ENCODE results near the gene PDGFRB. TPM values are rescaled to one million over a fixed set of nuclear protein-coding genes. Genes with fewer than 3 reads are reported as not detected.

The PDGFRB gene
- total RNA-seq, 2 experiments from 2014 or later: 0.23 to 3.0 TPM

DNA sequence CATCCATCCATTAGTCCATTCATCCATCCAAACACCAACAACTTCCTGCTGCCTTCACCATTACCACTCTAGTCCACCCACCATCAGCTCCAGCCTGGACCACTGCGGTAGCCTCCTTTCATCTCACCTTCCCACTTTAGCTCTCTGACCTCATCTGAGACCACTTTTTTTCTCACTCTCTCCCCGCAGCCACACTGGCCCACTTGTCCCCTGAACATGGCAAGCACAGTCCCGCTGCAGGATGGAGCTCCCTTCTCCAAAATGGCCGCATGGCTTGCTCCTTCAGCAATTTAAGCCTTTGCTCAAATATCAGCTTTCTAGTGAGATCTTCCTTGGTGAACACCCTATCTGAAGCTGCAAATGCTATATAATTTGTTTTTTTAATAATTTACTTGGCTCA, 80.4 kb downstream of the PDGFRB start:
- Histone ChIP-seq H3K27ac (ENCODE audit: low read depth, low read length, poor library complexity, severe bottlenecking) (no peak overlapping the region), H4K20me1 (ENCODE audit: insufficient read depth, low read length) (no peaks in the 10 kb centered on the region), H3K4me2 (ENCODE audit: low read length) (no peak overlapping the region), H3K9me3 (ENCODE audit: low read length) (no peaks in the 10 kb centered on the region), H3K79me2 (ENCODE audit: insufficient read depth, low read depth, low read length) (no peaks in the 10 kb centered on the region), H2AFZ (ENCODE audit: low read length) (no peak overlapping the region), H3K36me3 (ENCODE audit: insufficient read depth, low read length) (no peaks in the 10 kb centered on the region), H3K9me2 (ENCODE audit: insufficient read depth, low read length) (no peaks in the 10 kb centered on the region), H3K4me3 (ENCODE audit: low read depth, low read length, poor library complexity, severe bottlenecking) (no peak overlapping the region), H3K4me1 (ENCODE audit: insufficient read depth, low read length, poor library complexity, severe bottlenecking) (no peaks in the 10 kb centered on the region)
- BruUV-seq (replicated peaks): no TSS peak
- ChIA-PET POLR2A (interaction anchor here (1.0 kb wide), 1 partner anchor 27 kb away, joined by 3 read pairs; no protein-coding TSS in a partner anchor), CTCF (ENCODE audit: unreplicated experiment) (interaction anchor here (1.1 kb wide), 1 partner anchor 237 kb away, joined by 3 read pairs; no protein-coding TSS in a partner anchor)
- DNase-seq (ENCODE audit: low spot score): no peak
- intact Hi-C loops (cut with micrococcal nuclease; ENCODE audit: unreplicated experiment): no loop called here
- TF ChIP-seq, protein P1, sequence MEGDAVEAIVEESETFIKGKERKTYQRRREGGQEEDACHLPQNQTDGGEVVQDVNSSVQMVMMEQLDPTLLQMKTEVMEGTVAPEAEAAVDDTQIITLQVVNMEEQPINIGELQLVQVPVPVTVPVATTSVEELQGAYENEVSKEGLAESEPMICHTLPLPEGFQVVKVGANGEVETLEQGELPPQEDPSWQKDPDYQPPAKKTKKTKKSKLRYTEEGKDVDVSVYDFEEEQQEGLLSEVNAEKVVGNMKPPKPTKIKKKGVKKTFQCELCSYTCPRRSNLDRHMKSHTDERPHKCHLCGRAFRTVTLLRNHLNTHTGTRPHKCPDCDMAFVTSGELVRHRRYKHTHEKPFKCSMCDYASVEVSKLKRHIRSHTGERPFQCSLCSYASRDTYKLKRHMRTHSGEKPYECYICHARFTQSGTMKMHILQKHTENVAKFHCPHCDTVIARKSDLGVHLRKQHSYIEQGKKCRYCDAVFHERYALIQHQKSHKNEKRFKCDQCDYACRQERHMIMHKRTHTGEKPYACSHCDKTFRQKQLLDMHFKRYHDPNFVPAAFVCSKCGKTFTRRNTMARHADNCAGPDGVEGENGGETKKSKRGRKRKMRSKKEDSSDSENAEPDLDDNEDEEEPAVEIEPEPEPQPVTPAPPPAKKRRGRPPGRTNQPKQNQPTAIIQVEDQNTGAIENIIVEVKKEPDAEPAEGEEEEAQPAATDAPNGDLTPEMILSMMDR (conservative IDR thresholded peaks at IDR 0.05; ENCODE audit: low read length): no peak
- TF ChIP-seq EZH2phosphoT487 (IDR thresholded peaks at IDR 0.05; ENCODE audit: borderline replicate concordance, low read depth, low read length): no peak

DNA sequence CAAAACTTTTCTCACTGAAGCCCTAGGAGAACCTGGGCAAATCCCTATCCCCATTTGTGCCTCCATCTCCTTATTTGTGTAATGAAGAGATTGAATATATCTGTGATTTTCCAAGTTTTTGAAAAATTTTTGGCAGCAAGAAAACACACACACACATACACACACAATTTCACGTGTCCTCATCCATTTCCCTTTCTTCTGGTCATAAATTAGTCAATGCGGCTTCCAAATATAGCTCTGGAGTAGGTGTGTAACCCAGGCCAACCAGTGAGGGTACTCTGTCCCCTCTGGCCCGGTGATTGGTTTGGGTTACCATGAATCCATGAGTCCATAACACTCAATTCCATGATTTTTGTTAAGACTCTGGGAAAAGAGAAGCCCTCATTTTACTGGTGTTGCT, 82.0 kb downstream of the PDGFRB start:
- Histone ChIP-seq H3K36me3 (ENCODE audit: insufficient read depth, low read length) (no peaks in the 10 kb centered on the region), H3K79me2 (ENCODE audit: insufficient read depth, low read depth, low read length) (no peaks in the 10 kb centered on the region), H3K4me1 (ENCODE audit: insufficient read depth, low read length, poor library complexity, severe bottlenecking) (no peaks in the 10 kb centered on the region), H3K9me3 (ENCODE audit: low read length) (no peaks in the 10 kb centered on the region), H3K27ac (ENCODE audit: low read depth, low read length, poor library complexity, severe bottlenecking) (no peak overlapping the region), H4K20me1 (ENCODE audit: insufficient read depth, low read length) (no peaks in the 10 kb centered on the region), H2AFZ (ENCODE audit: low read length) (no peak overlapping the region), H3K9me2 (ENCODE audit: insufficient read depth, low read length) (no peaks in the 10 kb centered on the region), H3K4me2 (ENCODE audit: low read length) (no peak overlapping the region), H3K4me3 (ENCODE audit: low read depth, low read length, poor library complexity, severe bottlenecking) (no peak overlapping the region)
- intact Hi-C loops (cut with micrococcal nuclease; ENCODE audit: unreplicated experiment): no loop called here
- no TSS peak for BruUV-seq (replicated peaks)
- CTCF ChIA-PET (ENCODE audit: unreplicated experiment): interaction anchor here (0.7 kb wide), 1 partner anchor 10 kb away, joined by 4 read pairs; no protein-coding TSS in a partner anchor
- no peak for DNase-seq (ENCODE audit: low spot score)
- TF ChIP-seq, protein P1 (conservative IDR thresholded peaks at IDR 0.05; ENCODE audit: low read length): no peak
- TF ChIP-seq EZH2phosphoT487 (IDR thresholded peaks at IDR 0.05; ENCODE audit: borderline replicate concordance, low read depth, low read length): no peak
- POLR2A ChIA-PET: interaction anchor here (0.6 to 1.1 kb wide), 7 partner anchors 11 to 950 kb away, joined by 3 to 6 read pairs (median 3); no protein-coding TSS in a partner anchor

DNA sequence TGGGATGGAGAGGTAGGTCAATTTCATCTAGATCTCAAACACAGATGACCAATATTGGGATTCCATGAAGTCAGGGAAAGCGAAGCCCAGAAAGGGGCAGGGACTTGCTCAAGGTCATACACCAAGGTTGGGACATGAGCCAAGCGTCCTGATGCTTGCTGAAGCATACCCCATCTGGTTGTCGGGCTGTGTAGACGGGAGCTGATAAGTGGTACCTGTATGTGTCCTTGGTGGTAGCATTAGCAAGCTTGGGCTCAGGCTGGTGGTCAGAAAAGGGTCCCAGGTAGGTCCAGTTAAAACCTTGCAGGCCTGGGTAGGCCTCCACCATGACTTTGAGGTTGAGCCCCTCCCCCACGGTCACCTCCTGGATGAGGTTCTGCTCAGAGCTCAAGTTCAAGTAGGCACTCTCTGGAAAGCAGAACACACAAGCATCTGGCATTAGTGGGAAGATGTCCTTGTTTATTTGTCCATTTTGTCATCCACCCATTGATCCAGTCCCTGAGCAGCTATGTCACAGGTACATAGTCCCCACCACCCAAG, 82.5 kb downstream of the PDGFRB start:
- H3K9me2 ChIP-seq (ENCODE audit: insufficient read depth, low read length): no peaks in the 10 kb centered on the region
- no peak for TF ChIP-seq EZH2phosphoT487 (IDR thresholded peaks at IDR 0.05; ENCODE audit: borderline replicate concordance, low read depth, low read length)
- TF ChIP-seq, protein P1 (conservative IDR thresholded peaks at IDR 0.05; ENCODE audit: low read length): no peak
- no peaks in the 10 kb centered on the region for H3K36me3 ChIP-seq (ENCODE audit: insufficient read depth, low read length)
- no peaks in the 10 kb centered on the region for H3K4me1 ChIP-seq (ENCODE audit: insufficient read depth, low read length, poor library complexity, severe bottlenecking)
- DNase-seq (ENCODE audit: low spot score): no peak
- no peak overlapping the region for H3K4me3 ChIP-seq (ENCODE audit: low read depth, low read length, poor library complexity, severe bottlenecking)
- intact Hi-C loops (cut with micrococcal nuclease; ENCODE audit: unreplicated experiment): no loop called here
- no peak overlapping the region for H3K27ac ChIP-seq (ENCODE audit: low read depth, low read length, poor library complexity, severe bottlenecking)
- H4K20me1 ChIP-seq (ENCODE audit: insufficient read depth, low read length): no peaks in the 10 kb centered on the region
- no peaks in the 10 kb centered on the region for H3K79me2 ChIP-seq (ENCODE audit: insufficient read depth, low read depth, low read length)
- POLR2A ChIA-PET: interaction anchor here (1.1 kb wide), 1 partner anchor 12 kb away, joined by 3 read pairs; no protein-coding TSS in a partner anchor
- BruUV-seq (replicated peaks): no TSS peak
- H3K9me3 ChIP-seq (ENCODE audit: low read length): no peaks in the 10 kb centered on the region
- no peak overlapping the region for H2AFZ ChIP-seq (ENCODE audit: low read length)
- no peak overlapping the region for H3K4me2 ChIP-seq (ENCODE audit: low read length)
- CTCF ChIA-PET (ENCODE audit: unreplicated experiment): interaction anchor here (0.7 kb wide), 1 partner anchor 9 kb away, joined by 4 read pairs; no protein-coding TSS in a partner anchor
